Lung (tissue), 12 donors: ENCODE measurements around the gene GABBR2. TPM values are rescaled to one million over a fixed set of nuclear protein-coding genes. Genes with fewer than 3 reads are reported as not detected.

ENCODE experiments used
- ATAC-seq: fragments of 200-7000 bp; cut with Tn5 transposase; one replicate; pipeline ENCODE4 v1.9.1; 2020; ENCODE audit warnings: moderate number of reproducible peaks; ENCODE audit not compliant: insufficient read depth, low FRiP score
- DNase-seq, 3 donors: peaks; one replicate each; pipeline ENCODE4 v3.0.0-alpha.2; 2013 to 2017
- H3K27ac ChIP-seq, 2 donors: one replicate each; pipeline ENCODE4 v1.5.1; 2013; ENCODE audit warnings: mild to moderate bottlenecking in 2 of 2, moderate library complexity in 2 of 2, control low read depth in 1 of 2, inconsistent platforms in 1 of 2, low read depth in 1 of 2, low read length in 1 of 2
- H3K27me3 ChIP-seq, 3 donors: one replicate each; pipeline ENCODE4 v1.5.1; 2013; ENCODE audit warnings: low read length in 2 of 3; ENCODE audit not compliant: control insufficient read depth in 3 of 3, insufficient read depth in 3 of 3
- H3K36me3 ChIP-seq, 4 donors: one replicate each; pipeline ENCODE4 v1.5.1; 2013; ENCODE audit warnings: low read length in 4 of 4, mild to moderate bottlenecking in 1 of 4, moderate library complexity in 1 of 4; ENCODE audit not compliant: control insufficient read depth in 4 of 4, insufficient read depth in 4 of 4
- H3K4me1 ChIP-seq, 5 donors: one replicate each; pipeline ENCODE4 v1.5.1; 2013; ENCODE audit warnings: low read length in 5 of 5, mild to moderate bottlenecking in 2 of 5, moderate library complexity in 1 of 5; ENCODE audit not compliant: control insufficient read depth in 5 of 5, insufficient read depth in 5 of 5
- H3K4me3 ChIP-seq: one replicate; pipeline ENCODE4 v1.5.1; 2013; ENCODE audit warnings: mild to moderate bottlenecking, control low read depth, moderate library complexity
- H3K9ac ChIP-seq, 2 donors: one replicate each; pipeline ENCODE4 v1.5.1; 2013; ENCODE audit warnings: low read length in 2 of 2, control low read depth in 1 of 2; ENCODE audit not compliant: insufficient read depth in 1 of 2
- H3K9me3 ChIP-seq, 4 donors: one replicate each; pipeline ENCODE4 v1.5.1; 2013; ENCODE audit warnings: low read length in 3 of 4, mild to moderate bottlenecking in 1 of 4, moderate library complexity in 1 of 4; ENCODE audit not compliant: control insufficient read depth in 4 of 4, insufficient read depth in 3 of 4
- CTCF ChIP-seq: IDR thresholded peaks from 2 replicates; pipeline ENCODE4 v1.5.1; 2012; ENCODE audit warnings: mild to moderate bottlenecking; ENCODE audit errors: control extremely low read depth, extremely low read depth
- WGBS, 2 donors: extraction: QIAGEN DNeasy Blood & Tissue Kit; methylation state at CpG; one replicate each; pipeline ENCODE4 v1.1.7; 2013; 5-methylcytosine and 5-hydroxymethylcytosine counted together
- polyA plus RNA-seq, 2 donors: library from polyadenylated mRNA; stranded (reverse); fragments of 200-250 nt; gene quantifications; one replicate each; pipeline ENCODE4 v1.2.1, GENCODE V29; 2013
- total RNA-seq, 2 donors: library from RNA; depleted of rRNA in 1 of 2; stranded (reverse); fragments of >200 nt in 1 of 2; gene quantifications; one replicate each; pipeline ENCODE4 v1.2.1, GENCODE V29; 2014 to 2021
- donor health status: control.
- donor health status: control.
- donor health status: Bipolar disorder and iron deficiency.
- donor health status: healthy.
- donor health status: DM: yes; HTN: yes; CAD: no.

Gene GABBR2
- total and polyA plus RNA-seq, 4 donors: 0.40 to 1.8 (median 0.64) TPM

- H3K27ac ChIP-seq: no peak overlapping the region
- no peaks in the 10 kb centered on the region for H3K27me3 ChIP-seq
- 97% methylated on average over 3 of the region's 3 CpGs for WGBS, 2 donors
- no peak overlapping the region for H3K4me3 ChIP-seq
- peaks cover 0 to 3% (median 0%) of the 10 kb centered on the region in 5 donors for H3K4me1 ChIP-seq
- no peaks in the 10 kb centered on the region for H3K9me3 ChIP-seq
- no peak for TF ChIP-seq CTCF
- DNase-seq (no peak), ATAC-seq (no peak)
- H3K36me3 ChIP-seq: no peaks in the 10 kb centered on the region
- H3K9ac ChIP-seq: no peak overlapping the region
Observed at GRCh38 chr9:98312365-98312764, 396.4 kb downstream of the GABBR2 start.

GRCh38 chr9:98311541-98311940 lies 397.2 kb downstream of the GABBR2 start:
- Histone ChIP-seq H3K9me3 (no peaks in the 10 kb centered on the region), H3K4me3 (no peak overlapping the region), H3K4me1 (peaks cover 0 to 3% (median 0%) of the 10 kb centered on the region in 5 donors), H3K36me3 (no peaks in the 10 kb centered on the region), H3K27ac (no peak overlapping the region), H3K9ac (no peak overlapping the region), H3K27me3 (no peaks in the 10 kb centered on the region)
- no peak for DNase-seq
- TF ChIP-seq CTCF: no peak
- no peak for ATAC-seq

- Histone ChIP-seq H3K9me3 (no peaks in the 10 kb centered on the region), H3K36me3 (no peaks in the 10 kb centered on the region), H3K27ac (no peak overlapping the region), H3K27me3 (no peaks in the 10 kb centered on the region), H3K4me1 (peaks cover 0 to 5% (median 0%) of the 10 kb centered on the region in 5 donors), H3K4me3 (no peak overlapping the region), H3K9ac (no peak overlapping the region)
- no peak for TF ChIP-seq CTCF
- DNase-seq: no peak
- WGBS, 2 donors: 87 to 89% methylated on average over 6 of the region's 6 CpGs
- no peak for ATAC-seq
Observed at GRCh38 chr9:98310752-98311392, 397.9 kb downstream of the GABBR2 start.
